ENCODE results near the gene CSPG4. TPM values are rescaled to one million over a fixed set of nuclear protein-coding genes. Genes with fewer than 3 reads are reported as not detected.
A peak's percentile ranks its signal among the peaks of the same experiment; 100 is the strongest.

Gene CSPG4
- total and polyA plus RNA-seq, 9 of the 15 experiments (the other 6 are each of a cell fraction or from before 2014, with no cell fraction given), result under 0.01 to 0.07 (median 0.04) TPM; not detected in 5

DNA sequence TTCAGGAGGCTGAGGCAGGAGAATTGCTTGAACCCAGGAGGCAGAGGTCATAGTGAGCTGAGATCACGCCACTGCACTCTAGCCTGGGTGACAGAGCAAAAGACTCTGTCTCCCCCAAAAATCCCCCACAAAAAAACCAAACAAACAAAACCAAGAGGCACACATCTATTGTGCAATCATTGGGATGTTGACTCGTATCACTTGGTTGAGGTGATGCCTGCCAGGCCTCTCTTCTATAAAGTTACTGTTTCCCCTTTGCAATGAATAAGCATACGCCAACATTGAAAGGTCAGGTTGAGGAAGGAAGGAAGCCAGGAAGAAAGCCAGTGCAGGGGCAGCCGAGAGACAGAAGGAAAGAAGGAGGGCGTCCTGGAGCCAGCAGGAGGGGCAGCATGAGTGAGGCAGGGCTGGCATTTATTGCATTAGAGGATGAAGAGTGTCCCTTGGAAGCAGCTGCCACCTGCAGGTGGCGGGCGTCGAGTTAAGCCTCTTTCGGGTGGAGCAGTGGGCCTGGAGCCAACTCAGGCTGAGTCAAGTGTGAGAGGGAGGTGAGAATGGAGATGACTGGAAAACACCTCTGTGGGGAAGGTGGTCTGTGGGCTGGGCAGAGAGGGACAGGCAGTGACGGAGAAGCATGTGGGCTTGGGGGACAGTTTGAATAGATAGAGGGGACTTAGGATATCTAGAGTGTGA lies 8.3 kb upstream of the CSPG4 start (continued):
- TF ChIP-seq, protein P1, sequence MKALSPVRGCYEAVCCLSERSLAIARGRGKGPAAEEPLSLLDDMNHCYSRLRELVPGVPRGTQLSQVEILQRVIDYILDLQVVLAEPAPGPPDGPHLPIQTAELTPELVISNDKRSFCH (CRISPR knock-in tag; IDR thresholded peaks at IDR 0.05), result no peak
- TF ChIP-seq, protein P1 (tag; IDR thresholded peaks at IDR 0.05), result 0 out of 2 replicates have a peak, but pooled peaks have one; percentile 28

DNA sequence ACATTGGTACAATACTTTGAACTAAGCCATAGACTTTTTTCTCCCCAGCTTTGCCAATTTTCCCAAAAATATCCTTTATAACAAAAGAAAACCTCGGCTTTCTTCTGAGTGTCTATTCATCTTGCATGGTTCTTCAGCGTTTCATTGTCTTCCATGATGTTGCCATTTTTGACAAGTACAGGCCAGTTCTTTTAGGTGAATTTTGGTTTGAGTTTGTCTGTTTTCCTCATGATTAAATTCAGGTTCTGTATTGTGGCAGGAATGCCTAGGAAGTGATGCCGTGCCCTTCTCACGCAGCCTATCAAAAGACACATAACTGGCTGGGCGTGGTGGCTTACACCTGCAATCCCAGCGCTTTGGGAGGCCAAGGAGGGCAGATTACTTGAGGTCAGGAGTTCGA lies 7.6 kb upstream of the CSPG4 start:
- WGBS (ENCODE audit: insufficient coverage, low coverage, missing lambda C conversion rate), result 21% methylated on average over 7 of the region's 7 CpGs

More for the DNA sequence above, 7.6 kb upstream of the CSPG4 start:
- intact Hi-C loops (cut with micrococcal nuclease), result no loop called here
- ChIA-PET POLR2A (no interaction called here), CTCF (ENCODE audit: low intra/inter-chr PET ratio) (no interaction called here)
- in situ Hi-C loops (cut with MboI), result no loop called here
- Histone ChIP-seq H4K20me1 (replicated peaks; ENCODE audit: control insufficient read depth, insufficient read depth, low read length) (no peaks in the 10 kb centered on the region), H3K4me2 (ENCODE audit: insufficient read depth, low read length) (no peak overlapping the region), H3K9me3 (replicated peaks; ENCODE audit: control insufficient read depth, insufficient read depth, low read depth, low read length) (no peaks in the 10 kb centered on the region), H3K9ac (ENCODE audit: insufficient read depth in 1 of 2, low read depth in 2 of 2, low read length in 2 of 2) (no peak overlapping the region), H3K9me1 (ENCODE audit: control insufficient read depth, insufficient read depth, low read length) (no peaks in the 10 kb centered on the region), H3K4me1 (replicated peaks in 1 of 2; ENCODE audit: control insufficient read depth in 2 of 2, insufficient read depth in 2 of 2, low read length in 2 of 2) (peaks cover 17 to 30% of the 10 kb centered on the region in 2 experiments; a peak in 4 of 5 replicates), H3K79me2 (ENCODE audit: control insufficient read depth, insufficient read depth, low read length) (no peaks in the 10 kb centered on the region), H3K36me3 (ENCODE audit: control insufficient read depth, insufficient read depth, low read length) (no peaks in the 10 kb centered on the region), H3K4me3 (no peak overlapping the region), H2AFZ (ENCODE audit: low read depth, low read length) (no peak overlapping the region), H3K27ac (ENCODE audit: extremely low read depth, low read depth, low read length) (no peak overlapping the region), H3K27me3 (ENCODE audit: control insufficient read depth in 2 of 2, insufficient read depth in 2 of 2, low read length in 2 of 2) (peaks cover 0 to 5% of the 10 kb centered on the region in 2 experiments; a peak in 1 of 5 replicates)
- FAIRE-seq, result no peak
- no peak for TF ChIP-seq ZNF589 (CRISPR knock-in tag; IDR thresholded peaks at IDR 0.05; ENCODE audit: low read depth)
- TF ChIP-seq KDM2B (CRISPR knock-in tag; IDR thresholded peaks at IDR 0.05), result no peak
- no peak for TF ChIP-seq ZNF316 (IDR thresholded peaks at IDR 0.05)
- TF ChIP-seq, protein P2, sequence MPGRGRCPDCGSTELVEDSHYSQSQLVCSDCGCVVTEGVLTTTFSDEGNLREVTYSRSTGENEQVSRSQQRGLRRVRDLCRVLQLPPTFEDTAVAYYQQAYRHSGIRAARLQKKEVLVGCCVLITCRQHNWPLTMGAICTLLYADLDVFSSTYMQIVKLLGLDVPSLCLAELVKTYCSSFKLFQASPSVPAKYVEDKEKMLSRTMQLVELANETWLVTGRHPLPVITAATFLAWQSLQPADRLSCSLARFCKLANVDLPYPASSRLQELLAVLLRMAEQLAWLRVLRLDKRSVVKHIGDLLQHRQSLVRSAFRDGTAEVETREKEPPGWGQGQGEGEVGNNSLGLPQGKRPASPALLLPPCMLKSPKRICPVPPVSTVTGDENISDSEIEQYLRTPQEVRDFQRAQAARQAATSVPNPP (IDR thresholded peaks at IDR 0.05; ENCODE audit: borderline replicate concordance, insufficient read depth, insufficient read length), result no peak
- TF ChIP-seq, protein P3, sequence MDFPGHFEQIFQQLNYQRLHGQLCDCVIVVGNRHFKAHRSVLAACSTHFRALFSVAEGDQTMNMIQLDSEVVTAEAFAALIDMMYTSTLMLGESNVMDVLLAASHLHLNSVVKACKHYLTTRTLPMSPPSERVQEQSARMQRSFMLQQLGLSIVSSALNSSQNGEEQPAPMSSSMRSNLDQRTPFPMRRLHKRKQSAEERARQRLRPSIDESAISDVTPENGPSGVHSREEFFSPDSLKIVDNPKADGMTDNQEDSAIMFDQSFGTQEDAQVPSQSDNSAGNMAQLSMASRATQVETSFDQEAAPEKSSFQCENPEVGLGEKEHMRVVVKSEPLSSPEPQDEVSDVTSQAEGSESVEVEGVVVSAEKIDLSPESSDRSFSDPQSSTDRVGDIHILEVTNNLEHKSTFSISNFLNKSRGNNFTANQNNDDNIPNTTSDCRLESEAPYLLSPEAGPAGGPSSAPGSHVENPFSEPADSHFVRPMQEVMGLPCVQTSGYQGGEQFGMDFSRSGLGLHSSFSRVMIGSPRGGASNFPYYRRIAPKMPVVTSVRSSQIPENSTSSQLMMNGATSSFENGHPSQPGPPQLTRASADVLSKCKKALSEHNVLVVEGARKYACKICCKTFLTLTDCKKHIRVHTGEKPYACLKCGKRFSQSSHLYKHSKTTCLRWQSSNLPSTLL (IDR thresholded peaks at IDR 0.05), result no peak
- TF ChIP-seq MCM2 (IDR thresholded peaks at IDR 0.05; ENCODE audit: low read depth), result no peak
- TF ChIP-seq THRAP3 (IDR thresholded peaks at IDR 0.05; ENCODE audit: borderline replicate concordance), result no peak
- TF ChIP-seq CC2D1A (IDR thresholded peaks at IDR 0.05), result no peak
- no peak for TF ChIP-seq NR2C2 (CRISPR knock-in tag; IDR thresholded peaks at IDR 0.05)
- no peak for TF ChIP-seq NR2C2 (tag; IDR thresholded peaks at IDR 0.05)
- TF ChIP-seq ZNF140 (CRISPR knock-in tag; IDR thresholded peaks at IDR 0.05), result no peak
- no peak for DNase-seq (ENCODE audit: extremely low read depth in 1 of 4, low spot score in 3 of 4)
- ATAC-seq, result no peak
- BruUV-seq (replicated peaks), result no TSS peak
